Measurements from ENCODE around the gene ADAMTSL1. TPM values are rescaled to one million over a fixed set of nuclear protein-coding genes. Genes with fewer than 3 reads are reported as not detected.

Gene ADAMTSL1
- total and polyA plus RNA-seq, 2 donors (not counting 3 experiments of a cell fraction or from before 2014, with no cell fraction given), result 15.0 to 18.4 TPM

DNA sequence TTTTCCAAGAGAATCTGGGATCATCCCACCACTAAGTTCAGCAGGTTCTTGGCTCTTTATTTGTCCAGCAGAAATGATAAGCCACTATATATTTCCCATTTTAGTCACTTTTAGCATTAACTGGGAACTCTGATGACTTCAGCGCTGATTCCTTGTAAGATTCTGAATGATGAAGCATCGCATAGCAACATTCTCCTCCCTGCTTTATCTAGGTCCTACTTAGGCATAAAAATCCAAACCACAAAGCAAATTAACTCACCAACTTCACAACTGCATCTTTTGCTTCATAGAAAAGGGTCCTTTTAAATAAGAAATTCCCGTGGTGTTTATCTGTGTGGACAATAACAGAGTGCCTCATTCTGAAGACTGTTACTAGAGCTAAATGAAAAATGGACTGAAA is 355.1 kb downstream of the ADAMTSL1 start:
- Histone ChIP-seq H3K27me3 (ENCODE audit: control insufficient read depth in 2 of 2, insufficient read depth in 2 of 2, low read length in 2 of 2) (no peaks in the 10 kb centered on the region), H3K9me3 (replicated peaks; ENCODE audit: control insufficient read depth, insufficient read depth, low read length) (no peaks in the 10 kb centered on the region), H2AFZ (ENCODE audit: low read depth, low read length) (no peak overlapping the region), H3K4me1 (ENCODE audit: control insufficient read depth, extremely low read depth, insufficient read depth, low read length) (peaks cover 3% of the 10 kb centered on the region), H3K9ac (replicated peaks; ENCODE audit: extremely low read depth, insufficient read depth, low read length) (no peak overlapping the region), H3K79me2 (ENCODE audit: control insufficient read depth, insufficient read depth, low read length) (no peaks in the 10 kb centered on the region), H3K27ac (ENCODE audit: insufficient read depth, low read depth, low read length) (no peak overlapping the region), H3K4me3 (replicated peaks in 1 of 3; ENCODE audit: insufficient read depth in 1 of 3, low read depth in 1 of 3, low read length in 3 of 3) (no peak overlapping the region), H4K20me1 (replicated peaks; ENCODE audit: control insufficient read depth, extremely low read depth, insufficient read depth, low read length) (no peaks in the 10 kb centered on the region), H3K9me1 (replicated peaks; ENCODE audit: control insufficient read depth, extremely low read depth, insufficient read depth, low read length) (no peaks in the 10 kb centered on the region), H3K36me3 (ENCODE audit: control insufficient read depth in 2 of 2, extremely low read depth in 1 of 2, insufficient read depth in 2 of 2, low read length in 2 of 2) (no peaks in the 10 kb centered on the region), H3K4me2 (ENCODE audit: insufficient read depth, low read length) (no peak overlapping the region)
- TF ChIP-seq FOS (IDR thresholded peaks at IDR 0.05; ENCODE audit: borderline replicate concordance, insufficient read depth, low read length) (no peak), MYC (IDR thresholded peaks at IDR 0.05; ENCODE audit: low read depth, low read length) (no peak), EZH2 (IDR thresholded peaks at IDR 0.05; ENCODE audit: borderline replicate concordance, low read depth, low read length, severe bottlenecking) (no peak), POLR2AphosphoS5 (IDR thresholded peaks at IDR 0.05; ENCODE audit: insufficient read depth, low read depth, low read length) (no peak), GATA2 (IDR thresholded peaks at IDR 0.05; ENCODE audit: insufficient read depth, insufficient read length, low read depth, low read length) (no peak), POLR2A (IDR thresholded peaks at IDR 0.05; ENCODE audit: low read depth, low read length) (no peak), JUN (IDR thresholded peaks at IDR 0.05; ENCODE audit: borderline replicate concordance, insufficient read depth, insufficient read length, low read depth) (no peak)
- TF ChIP-seq, protein P1, sequence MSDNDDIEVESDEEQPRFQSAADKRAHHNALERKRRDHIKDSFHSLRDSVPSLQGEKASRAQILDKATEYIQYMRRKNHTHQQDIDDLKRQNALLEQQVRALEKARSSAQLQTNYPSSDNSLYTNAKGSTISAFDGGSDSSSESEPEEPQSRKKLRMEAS (IDR thresholded peaks at IDR 0.05; ENCODE audit: insufficient read depth, insufficient read length), result no peak
- TF ChIP-seq, protein P2, sequence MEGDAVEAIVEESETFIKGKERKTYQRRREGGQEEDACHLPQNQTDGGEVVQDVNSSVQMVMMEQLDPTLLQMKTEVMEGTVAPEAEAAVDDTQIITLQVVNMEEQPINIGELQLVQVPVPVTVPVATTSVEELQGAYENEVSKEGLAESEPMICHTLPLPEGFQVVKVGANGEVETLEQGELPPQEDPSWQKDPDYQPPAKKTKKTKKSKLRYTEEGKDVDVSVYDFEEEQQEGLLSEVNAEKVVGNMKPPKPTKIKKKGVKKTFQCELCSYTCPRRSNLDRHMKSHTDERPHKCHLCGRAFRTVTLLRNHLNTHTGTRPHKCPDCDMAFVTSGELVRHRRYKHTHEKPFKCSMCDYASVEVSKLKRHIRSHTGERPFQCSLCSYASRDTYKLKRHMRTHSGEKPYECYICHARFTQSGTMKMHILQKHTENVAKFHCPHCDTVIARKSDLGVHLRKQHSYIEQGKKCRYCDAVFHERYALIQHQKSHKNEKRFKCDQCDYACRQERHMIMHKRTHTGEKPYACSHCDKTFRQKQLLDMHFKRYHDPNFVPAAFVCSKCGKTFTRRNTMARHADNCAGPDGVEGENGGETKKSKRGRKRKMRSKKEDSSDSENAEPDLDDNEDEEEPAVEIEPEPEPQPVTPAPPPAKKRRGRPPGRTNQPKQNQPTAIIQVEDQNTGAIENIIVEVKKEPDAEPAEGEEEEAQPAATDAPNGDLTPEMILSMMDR (IDR thresholded peaks at IDR 0.05; ENCODE audit: extremely low read depth in 1 of 2, insufficient read depth in 1 of 2, low read depth in 1 of 2, low read length in 2 of 2), result no peak
- BruUV-seq (replicated peaks), result no TSS peak
- POLR2A ChIA-PET, result no interaction called here
- CTCF ChIA-PET, result no interaction called here
- dilution Hi-C loops (cut with MboI; ENCODE audit: extremely low pct_ligation_motif_present, low sequenced_read_pairs) (no loop called here), intact Hi-C loops (cut with micrococcal nuclease) (no loop called here)
- DNase-seq (ENCODE audit: low read depth, low spot score), result no peak
- FAIRE-seq, result no peak
